T-helper 1 cell treated with Interleukin-12 subunit alpha and Interleukin-12 subunit beta and Interleukin-4 antibody, amounts not matched to agents 30 μg/mL and 1 μg/mL, for 36 hours (primary cell): ENCODE data around the gene BACH2.

Source experiments
- H3K27ac Mint-ChIP-seq: one replicate; pipeline ENCODE4 v1.8.0; 2021; ENCODE audit warnings: mild to moderate bottlenecking, mixed read lengths
- H3K27me3 Mint-ChIP-seq: one replicate; pipeline ENCODE4 v1.8.0; 2021; ENCODE audit warnings: low read depth, mixed read lengths
- H3K36me3 Mint-ChIP-seq: one replicate; pipeline ENCODE4 v1.8.0; 2021; ENCODE audit warnings: low read depth, mixed read lengths
- H3K4me1 Mint-ChIP-seq: one replicate; pipeline ENCODE4 v1.8.0; 2021; ENCODE audit warnings: low read depth, mixed read lengths
- H3K4me3 Mint-ChIP-seq: one replicate; pipeline ENCODE4 v1.8.0; 2021; ENCODE audit warnings: mild to moderate bottlenecking, moderate library complexity, mixed read lengths
- H3K9me3 Mint-ChIP-seq: one replicate; pipeline ENCODE4 v1.8.0; 2021; ENCODE audit warnings: mixed read lengths

The BACH2 gene

DNA sequence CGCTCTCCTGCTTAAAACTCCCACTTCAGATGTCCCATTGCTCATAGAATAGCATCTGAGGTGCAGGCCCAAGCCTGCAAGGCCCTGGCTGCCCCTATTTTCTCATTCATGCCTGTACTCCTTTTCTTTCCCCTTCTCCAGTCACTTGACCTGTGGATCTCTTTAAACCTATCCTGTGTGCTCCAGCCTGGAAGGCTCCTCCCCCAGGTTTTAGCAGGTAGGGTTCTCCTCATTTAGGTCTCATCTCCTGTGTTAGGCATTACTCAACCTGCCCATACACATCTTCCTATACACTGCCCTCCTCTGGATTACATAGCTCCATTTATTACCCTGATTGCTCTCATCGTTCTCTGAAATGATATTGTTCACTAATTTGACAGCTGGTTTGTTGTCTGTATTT lies 185.3 kb downstream of the BACH2 start:
- H3K27ac Mint-ChIP-seq, result peak overlapping the region; percentile 45
- H3K9me3 Mint-ChIP-seq, result peaks cover 44% of the 10 kb centered on the region
- peaks cover 47% of the 10 kb centered on the region for H3K36me3 Mint-ChIP-seq
- peaks cover 46% of the 10 kb centered on the region for H3K4me1 Mint-ChIP-seq
- H3K4me3 Mint-ChIP-seq, result peak overlapping the region; percentile 29
- peaks cover 23% of the 10 kb centered on the region for H3K27me3 Mint-ChIP-seq

DNA sequence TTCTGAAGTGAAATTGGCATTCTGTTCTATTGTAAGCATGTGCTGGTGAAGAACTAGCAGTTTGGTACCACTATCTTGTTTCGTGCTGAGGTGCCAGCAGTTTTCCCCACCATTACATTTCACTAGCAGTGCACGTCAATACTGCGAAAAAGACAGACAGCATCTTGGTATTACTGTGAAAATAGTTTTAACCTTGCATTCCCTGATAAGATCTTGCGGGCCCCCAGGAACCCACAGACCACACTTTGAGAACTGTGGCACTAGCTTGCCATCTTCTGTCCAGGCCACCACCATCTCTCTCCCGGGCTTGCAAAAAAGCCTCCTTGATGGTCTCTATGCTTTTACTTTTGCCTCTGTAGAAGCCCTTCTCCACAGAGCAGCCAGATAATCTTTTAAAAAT lies 185.7 kb downstream of the BACH2 start:
- H3K27me3 Mint-ChIP-seq, result peaks cover 23% of the 10 kb centered on the region
- H3K9me3 Mint-ChIP-seq, result peaks cover 40% of the 10 kb centered on the region
- H3K4me3 Mint-ChIP-seq, result peak overlapping the region; percentile 29
- peaks cover 43% of the 10 kb centered on the region for H3K36me3 Mint-ChIP-seq
- H3K27ac Mint-ChIP-seq, result peak overlapping the region; percentile 45
- peaks cover 48% of the 10 kb centered on the region for H3K4me1 Mint-ChIP-seq

DNA sequence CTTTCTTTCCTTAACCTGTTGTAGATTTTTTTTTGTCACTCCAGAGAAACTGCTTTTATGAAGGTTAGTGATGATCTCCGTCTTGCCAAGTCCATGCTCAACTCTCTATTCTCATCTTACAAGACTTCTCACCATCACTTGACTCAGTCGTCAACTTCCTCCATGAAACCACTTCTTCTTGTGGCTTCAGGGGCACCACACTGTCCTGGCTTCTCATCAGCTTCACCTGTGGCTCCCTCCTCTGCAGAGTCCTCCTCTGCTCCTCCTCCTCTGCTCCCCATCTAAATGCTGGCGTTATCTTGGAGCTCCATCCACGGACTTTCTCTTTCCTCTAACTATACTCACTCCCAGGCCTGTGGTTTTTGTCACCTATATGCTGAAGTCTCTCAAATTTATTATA lies 187.5 kb downstream of the BACH2 start:
- Mint-ChIP-seq H3K4me1 (peaks cover 59% of the 10 kb centered on the region), H3K36me3 (peaks cover 31% of the 10 kb centered on the region), H3K27ac (peak overlapping the region; percentile 27), H3K27me3 (peaks cover 23% of the 10 kb centered on the region), H3K4me3 (peak overlapping the region; percentile 49), H3K9me3 (peaks cover 22% of the 10 kb centered on the region)

DNA sequence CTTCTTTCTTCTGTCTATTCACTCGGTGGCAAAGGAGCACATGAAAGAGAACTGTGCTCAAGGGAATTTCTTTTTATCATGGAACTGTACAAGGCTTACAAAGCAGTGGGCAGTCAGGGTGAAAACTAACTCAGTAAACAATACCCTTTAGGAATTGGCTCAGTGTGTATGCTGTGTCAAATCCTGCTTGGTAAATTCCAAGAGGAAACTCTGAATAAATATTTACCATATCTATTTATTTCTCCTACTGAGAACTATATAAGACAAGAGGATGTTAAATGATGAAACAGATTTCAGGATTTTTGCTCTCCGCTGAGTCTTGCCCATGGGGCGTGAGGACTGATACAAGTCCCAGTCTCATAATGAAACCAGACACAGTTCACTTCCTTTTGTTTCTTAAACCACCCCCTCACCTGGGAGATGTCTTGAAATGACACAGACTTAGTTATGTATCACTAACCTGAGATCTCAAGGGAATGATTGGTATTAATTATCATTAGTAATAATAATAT lies 188.8 kb downstream of the BACH2 start:
- Mint-ChIP-seq H3K27me3 (peaks cover 27% of the 10 kb centered on the region), H3K4me1 (peaks cover 71% of the 10 kb centered on the region), H3K9me3 (peaks cover 9% of the 10 kb centered on the region), H3K36me3 (peaks cover 27% of the 10 kb centered on the region), H3K4me3 (peak overlapping the region; percentile 26), H3K27ac (peak overlapping the region; percentile 42)

DNA sequence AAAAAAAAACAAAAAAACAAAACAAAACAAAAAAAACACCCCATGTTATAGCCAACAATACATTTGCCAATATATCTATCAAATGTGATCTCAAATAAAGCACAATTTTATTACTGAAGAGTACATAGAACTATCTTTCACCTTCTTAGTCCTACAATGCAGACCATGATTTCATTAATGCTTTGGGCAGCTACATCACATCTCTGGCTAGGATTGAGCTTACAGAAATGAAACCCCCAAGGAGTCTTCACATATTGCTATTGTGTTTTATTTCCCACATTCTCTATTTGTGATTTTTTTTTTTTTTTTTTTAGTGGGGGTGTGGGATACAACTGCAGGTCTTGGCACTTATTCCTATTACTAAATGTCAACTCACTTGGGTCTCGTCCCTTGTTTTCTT lies 189.3 kb downstream of the BACH2 start:
- Mint-ChIP-seq H3K4me3 (no peak overlapping the region), H3K27ac (peak overlapping the region; percentile 42), H3K4me1 (peaks cover 71% of the 10 kb centered on the region), H3K27me3 (peaks cover 24% of the 10 kb centered on the region), H3K9me3 (peaks cover 4% of the 10 kb centered on the region), H3K36me3 (peaks cover 22% of the 10 kb centered on the region)

DNA sequence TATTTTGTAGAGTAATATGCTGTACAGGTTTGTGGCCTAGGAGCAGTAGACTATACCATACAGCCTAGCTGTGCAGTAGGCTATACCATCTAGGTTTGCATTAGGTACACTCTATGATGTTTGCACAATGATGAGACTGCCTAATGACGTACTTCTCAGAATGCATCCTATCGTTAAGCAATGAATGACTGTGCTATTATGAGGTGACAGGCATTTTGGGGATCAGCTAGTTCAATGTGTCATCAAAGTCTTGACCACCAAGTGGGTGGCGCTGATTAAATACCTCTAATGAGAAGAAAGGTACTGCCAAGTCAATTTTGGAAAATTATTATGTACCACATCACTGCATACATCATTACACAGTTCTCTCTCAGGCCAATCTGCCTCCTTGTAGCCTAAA lies 190.2 kb downstream of the BACH2 start:
- H3K27me3 Mint-ChIP-seq, result peaks cover 20% of the 10 kb centered on the region
- no peak overlapping the region for H3K4me3 Mint-ChIP-seq
- H3K9me3 Mint-ChIP-seq, result peaks cover 4% of the 10 kb centered on the region
- peaks cover 15% of the 10 kb centered on the region for H3K36me3 Mint-ChIP-seq
- peaks cover 64% of the 10 kb centered on the region for H3K4me1 Mint-ChIP-seq
- no peak overlapping the region for H3K27ac Mint-ChIP-seq

DNA sequence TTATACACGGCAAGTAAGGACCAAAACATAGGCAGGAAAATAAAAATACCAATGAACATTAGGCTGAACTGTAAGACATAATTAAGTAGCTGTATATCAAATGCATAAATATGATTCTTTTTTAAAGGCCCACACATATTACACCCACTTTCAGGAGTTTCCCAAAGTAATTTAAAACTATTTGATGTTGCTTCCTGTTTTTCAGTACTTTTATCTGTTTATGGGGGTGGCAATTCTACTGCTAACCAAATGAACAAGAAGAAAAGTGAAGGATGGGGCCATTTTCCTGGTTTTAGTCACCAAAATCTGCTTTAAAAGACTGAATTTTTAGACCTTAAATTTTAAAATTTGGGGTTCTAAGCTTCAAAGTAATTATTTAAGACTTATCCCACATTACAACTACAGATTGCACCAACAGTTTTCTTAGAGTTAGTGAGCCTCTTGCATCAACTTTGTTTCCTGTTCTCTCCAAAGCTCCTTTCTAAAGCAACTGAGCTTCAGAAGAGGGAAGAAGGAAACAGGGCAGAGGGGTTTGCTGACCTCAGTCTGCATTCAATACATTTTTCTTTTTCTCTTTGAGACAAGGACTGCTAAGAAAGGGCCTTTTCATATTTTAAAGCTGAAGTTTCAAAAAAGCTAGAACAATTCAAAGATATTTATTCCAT lies 191.0 kb downstream of the BACH2 start:
- Mint-ChIP-seq H3K4me1 (peaks cover 59% of the 10 kb centered on the region), H3K36me3 (peaks cover 17% of the 10 kb centered on the region), H3K4me3 (no peak overlapping the region), H3K9me3 (peaks cover 10% of the 10 kb centered on the region), H3K27me3 (peaks cover 24% of the 10 kb centered on the region), H3K27ac (peak overlapping the region; percentile 33)

DNA sequence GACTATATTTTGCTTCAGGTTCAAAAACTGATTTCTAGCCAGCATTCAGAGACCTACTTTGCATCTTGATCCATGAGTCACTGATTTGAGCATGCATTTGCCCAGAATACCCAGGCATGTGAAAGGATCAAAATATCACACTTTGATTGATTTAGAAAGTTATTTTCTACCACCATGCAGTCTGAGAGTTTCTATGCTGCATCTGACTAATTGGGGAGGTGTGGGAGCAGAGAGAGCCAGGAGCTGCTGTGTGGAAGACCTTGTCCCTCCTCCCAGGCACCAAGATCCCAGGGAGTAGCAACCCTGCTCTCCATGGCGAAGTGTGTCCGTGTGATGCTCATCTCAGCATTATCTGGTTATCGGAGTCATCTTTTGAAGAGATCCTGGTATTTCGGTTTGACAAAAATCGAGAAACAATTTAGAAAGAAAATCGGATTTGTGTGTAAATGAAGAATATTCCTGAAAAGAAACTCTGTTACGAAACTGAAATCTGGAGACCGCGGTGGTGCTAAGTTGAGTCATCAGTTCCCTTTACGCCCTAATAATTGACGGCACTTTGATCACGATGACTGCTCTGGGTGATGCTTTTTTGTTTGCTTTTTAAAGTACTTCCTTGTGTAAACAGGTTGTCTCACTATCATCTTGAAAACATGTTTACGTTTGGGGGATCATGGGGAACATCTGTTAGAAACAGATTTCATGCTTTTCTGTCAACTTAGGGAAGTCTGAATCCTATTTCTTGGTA lies 193.4 kb downstream of the BACH2 start:
- H3K4me3 Mint-ChIP-seq, result peak overlapping the region; percentile 71
- peaks cover 11% of the 10 kb centered on the region for H3K9me3 Mint-ChIP-seq
- peaks cover 53% of the 10 kb centered on the region for H3K4me1 Mint-ChIP-seq
- peak overlapping the region; percentile 61 for H3K27ac Mint-ChIP-seq
- H3K36me3 Mint-ChIP-seq, result peaks cover 13% of the 10 kb centered on the region
- peaks cover 15% of the 10 kb centered on the region for H3K27me3 Mint-ChIP-seq

DNA sequence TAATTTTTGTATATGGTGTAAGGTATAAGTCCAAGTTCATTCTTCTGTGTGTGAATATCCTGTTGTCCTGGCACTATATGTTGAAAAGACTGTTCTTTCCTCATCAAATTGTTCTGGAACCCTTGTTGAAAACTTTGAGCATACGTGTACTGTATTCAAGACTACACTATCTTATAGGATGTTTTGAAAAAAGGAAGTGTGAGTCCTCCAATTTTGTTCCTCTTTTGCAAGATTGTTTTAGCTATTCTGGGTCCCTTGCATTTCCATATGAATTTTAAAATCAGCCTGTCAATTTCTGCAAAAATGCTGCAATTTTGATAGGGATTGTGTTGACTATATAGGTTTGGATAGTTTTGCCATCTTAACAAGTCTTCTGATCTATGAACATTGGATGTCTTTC lies 195.2 kb downstream of the BACH2 start:
- Mint-ChIP-seq H3K36me3 (peaks cover 13% of the 10 kb centered on the region), H3K27me3 (peaks cover 20% of the 10 kb centered on the region), H3K9me3 (peaks cover 11% of the 10 kb centered on the region), H3K4me1 (peaks cover 54% of the 10 kb centered on the region), H3K4me3 (no peak overlapping the region), H3K27ac (no peak overlapping the region)

DNA sequence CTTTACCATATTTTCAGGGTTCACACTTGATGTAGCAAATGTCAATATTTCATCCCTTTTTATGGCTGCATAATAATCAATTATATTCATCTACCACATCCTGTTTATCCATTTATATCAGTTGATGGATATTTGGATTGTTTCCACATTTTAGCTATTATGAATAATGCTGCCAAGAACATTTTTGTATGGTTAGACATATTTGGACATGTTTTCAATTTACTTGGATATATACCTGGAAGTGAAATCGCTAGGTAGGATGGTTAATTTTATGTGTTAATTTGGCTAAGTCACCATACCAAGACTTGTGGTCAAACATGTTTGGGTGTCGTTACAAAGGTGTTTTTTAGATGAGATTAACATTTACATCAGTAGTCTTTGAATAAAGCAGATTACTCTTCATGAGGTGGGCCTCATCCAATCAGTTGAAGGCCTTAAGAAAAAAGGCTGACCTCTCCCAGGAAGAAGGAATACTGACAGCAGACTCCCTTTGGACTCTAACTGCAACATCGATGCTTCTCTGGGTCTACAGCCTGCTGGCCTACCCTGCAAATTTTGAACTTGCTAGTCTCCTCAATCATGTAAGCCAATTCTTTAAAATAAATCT lies 196.5 kb downstream of the BACH2 start:
- peaks cover 25% of the 10 kb centered on the region for H3K27me3 Mint-ChIP-seq
- H3K9me3 Mint-ChIP-seq, result peaks cover 11% of the 10 kb centered on the region
- peaks cover 58% of the 10 kb centered on the region for H3K4me1 Mint-ChIP-seq
- H3K36me3 Mint-ChIP-seq, result peaks cover 14% of the 10 kb centered on the region
- H3K27ac Mint-ChIP-seq, result no peak overlapping the region
- H3K4me3 Mint-ChIP-seq, result no peak overlapping the region

DNA sequence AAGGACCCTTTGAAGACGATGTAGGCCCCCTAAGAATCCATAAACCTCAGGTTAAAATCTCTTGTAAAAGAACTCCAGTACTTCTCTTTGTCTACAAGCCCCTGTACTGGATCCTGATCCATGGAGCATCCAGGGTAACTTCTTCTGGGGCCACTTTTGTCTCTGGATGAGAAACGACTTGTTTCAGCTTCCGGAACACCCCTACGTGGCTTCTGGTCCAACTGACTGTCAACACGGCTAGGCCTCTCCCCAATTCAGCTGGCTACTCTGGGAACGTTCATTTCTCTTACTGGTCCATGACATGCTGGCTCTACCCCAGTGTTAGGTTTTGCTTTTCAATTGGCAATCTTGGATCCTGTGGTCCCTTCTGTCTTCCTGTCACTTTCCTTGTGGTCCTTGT lies 198.0 kb downstream of the BACH2 start:
- Mint-ChIP-seq H3K36me3 (peaks cover 14% of the 10 kb centered on the region), H3K4me3 (no peak overlapping the region), H3K27ac (no peak overlapping the region), H3K9me3 (peaks cover 11% of the 10 kb centered on the region), H3K27me3 (peaks cover 34% of the 10 kb centered on the region), H3K4me1 (peaks cover 47% of the 10 kb centered on the region)

DNA sequence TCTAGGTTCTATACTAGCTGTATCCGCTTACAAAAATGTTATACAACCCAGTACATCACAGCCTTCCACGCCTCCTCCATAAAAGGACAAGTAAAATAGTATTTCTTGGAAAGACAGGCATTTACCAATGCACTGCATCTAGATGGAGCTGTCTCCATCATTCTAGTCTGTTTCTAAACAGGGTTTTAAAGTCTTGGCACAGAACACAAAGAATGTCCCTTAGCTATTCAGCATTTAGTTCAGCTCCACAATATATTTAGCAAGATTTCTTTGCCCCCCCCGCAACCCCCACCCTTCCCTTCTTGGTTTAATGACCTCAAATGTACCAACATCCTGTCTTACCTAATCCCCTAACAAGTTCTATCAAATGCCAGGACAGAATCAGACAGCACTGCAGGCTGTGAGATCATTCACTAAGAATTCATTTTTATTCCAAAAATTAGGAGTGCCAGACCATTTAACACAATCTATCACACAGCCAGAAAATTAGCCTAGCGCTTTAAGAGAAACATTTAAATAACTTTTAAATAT lies 198.6 kb downstream of the BACH2 start:
- peaks cover 12% of the 10 kb centered on the region for H3K36me3 Mint-ChIP-seq
- peaks cover 11% of the 10 kb centered on the region for H3K9me3 Mint-ChIP-seq
- no peak overlapping the region for H3K4me3 Mint-ChIP-seq
- H3K4me1 Mint-ChIP-seq, result peaks cover 42% of the 10 kb centered on the region
- no peak overlapping the region for H3K27ac Mint-ChIP-seq
- peaks cover 31% of the 10 kb centered on the region for H3K27me3 Mint-ChIP-seq

DNA sequence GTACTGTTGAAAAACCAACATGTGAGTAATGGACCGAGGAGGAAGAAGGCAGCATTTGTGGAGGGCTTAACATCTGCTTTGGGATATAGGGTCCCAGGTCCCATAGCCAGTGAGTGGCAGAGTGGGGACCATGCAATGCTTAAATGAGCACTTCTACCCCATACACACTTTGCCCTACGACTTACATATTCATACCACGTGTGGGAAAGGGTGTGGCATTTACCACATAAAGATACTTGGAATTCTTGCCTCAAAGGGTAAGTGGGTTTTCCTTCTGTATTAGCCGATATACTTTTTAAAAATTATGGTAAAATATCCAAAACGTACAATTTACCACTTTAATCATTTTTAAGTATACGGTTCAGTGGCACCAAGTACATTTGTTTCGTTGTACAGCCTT lies 199.3 kb downstream of the BACH2 start:
- Mint-ChIP-seq H3K9me3 (peaks cover 11% of the 10 kb centered on the region), H3K4me1 (peaks cover 40% of the 10 kb centered on the region), H3K27ac (no peak overlapping the region), H3K4me3 (no peak overlapping the region), H3K27me3 (peaks cover 29% of the 10 kb centered on the region), H3K36me3 (peaks cover 12% of the 10 kb centered on the region)

DNA sequence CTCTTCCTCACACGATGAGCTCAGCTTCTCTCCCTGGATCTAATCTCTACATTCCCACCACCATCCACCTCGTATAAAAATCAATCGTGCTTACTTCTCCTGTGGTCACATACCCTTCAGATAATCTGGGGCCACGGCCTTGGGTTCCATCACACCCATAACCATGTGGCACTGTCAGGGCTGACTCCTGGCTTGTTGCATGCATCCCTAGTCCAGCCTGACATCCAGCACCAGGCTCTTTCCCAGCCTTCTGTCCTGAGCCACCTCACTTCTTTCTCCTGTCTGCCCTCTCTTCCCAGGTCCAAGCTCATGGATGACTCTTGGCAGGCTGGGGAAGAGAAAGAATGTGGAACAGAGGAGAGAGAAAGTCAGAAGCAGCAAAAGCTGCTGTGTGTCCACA lies 199.8 kb downstream of the BACH2 start:
- Mint-ChIP-seq H3K4me1 (peaks cover 40% of the 10 kb centered on the region), H3K9me3 (peaks cover 11% of the 10 kb centered on the region), H3K27ac (no peak overlapping the region), H3K4me3 (no peak overlapping the region), H3K27me3 (peaks cover 29% of the 10 kb centered on the region), H3K36me3 (peaks cover 12% of the 10 kb centered on the region)
